ENCODE data around the gene ZBED4. TPM values are rescaled to one million over a fixed set of nuclear protein-coding genes. Genes with fewer than 3 reads are reported as not detected.

Gene ZBED4
- total RNA-seq, 1 donor from 2014 or later, result 25.2 TPM

GRCh38 chr22:49882519-49883293 is 29.1 kb downstream of the ZBED4 start:
- Mint-ChIP-seq H3K4me3 (ENCODE audit: low read depth) (no peak overlapping the region), H3K27ac (peak overlapping the region; percentile 19), H3K27me3 (ENCODE audit: low read depth) (no peaks in the 10 kb centered on the region), H3K36me3 (ENCODE audit: low read depth) (peaks cover 71% of the 10 kb centered on the region), H3K4me1 (ENCODE audit: low read depth) (peaks cover 37% of the 10 kb centered on the region), H3K9me3 (peaks cover 2% of the 10 kb centered on the region)
- DNase-seq (ENCODE audit: low spot score), result no peak
- intact Hi-C loops (cut with micrococcal nuclease), result loop anchor here (10.0 kb wide), 1 partner anchor 78 kb away; no protein-coding TSS in a partner anchor

DNA sequence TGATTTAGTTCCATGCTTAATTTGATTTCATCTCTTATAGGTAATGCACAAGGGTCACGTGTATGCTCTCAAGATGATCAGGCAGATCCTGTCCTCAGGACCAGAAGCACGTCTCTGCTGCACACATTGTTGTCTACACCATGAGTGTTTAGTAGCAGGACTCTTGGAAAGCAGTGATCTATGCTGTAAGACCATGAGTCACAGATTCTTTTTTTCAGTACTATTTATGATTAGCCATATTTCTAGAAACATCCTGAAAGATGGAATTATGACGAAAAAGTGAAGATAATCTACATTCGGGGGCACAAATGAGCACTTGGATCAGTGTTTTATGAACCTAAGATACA is 29.6 kb downstream of the ZBED4 start:
- Mint-ChIP-seq H3K36me3 (ENCODE audit: low read depth) (peaks cover 71% of the 10 kb centered on the region), H3K4me3 (ENCODE audit: low read depth) (no peak overlapping the region), H3K27ac (no peak overlapping the region), H3K27me3 (ENCODE audit: low read depth) (no peaks in the 10 kb centered on the region), H3K4me1 (ENCODE audit: low read depth) (peaks cover 33% of the 10 kb centered on the region), H3K9me3 (no peaks in the 10 kb centered on the region)
- intact Hi-C loops (cut with micrococcal nuclease), result loop anchor here (10.0 kb wide), 1 partner anchor 78 kb away; no protein-coding TSS in a partner anchor
- DNase-seq (ENCODE audit: low spot score), result no peak

- Mint-ChIP-seq H3K27ac (no peak overlapping the region), H3K4me1 (ENCODE audit: low read depth) (peaks cover 29% of the 10 kb centered on the region), H3K27me3 (ENCODE audit: low read depth) (no peaks in the 10 kb centered on the region), H3K36me3 (ENCODE audit: low read depth) (peaks cover 74% of the 10 kb centered on the region), H3K9me3 (no peaks in the 10 kb centered on the region), H3K4me3 (ENCODE audit: low read depth) (no peak overlapping the region)
- intact Hi-C loops (cut with micrococcal nuclease), result loop anchor here (10.0 kb wide), 1 partner anchor 79 kb away; no protein-coding TSS in a partner anchor
- DNase-seq (ENCODE audit: low spot score), result no peak
Measured at GRCh38 chr22:49884075-49884474, 30.4 kb downstream of the ZBED4 start.

- Mint-ChIP-seq H3K36me3 (ENCODE audit: low read depth) (peaks cover 77% of the 10 kb centered on the region), H3K4me3 (ENCODE audit: low read depth) (no peak overlapping the region), H3K4me1 (ENCODE audit: low read depth) (peaks cover 27% of the 10 kb centered on the region), H3K27ac (no peak overlapping the region), H3K27me3 (ENCODE audit: low read depth) (no peaks in the 10 kb centered on the region), H3K9me3 (no peaks in the 10 kb centered on the region)
- DNase-seq (ENCODE audit: low spot score), result no peak
- intact Hi-C loops (cut with micrococcal nuclease), result loop anchor here (10.0 kb wide), 1 partner anchor 80 kb away; no protein-coding TSS in a partner anchor
Measured at GRCh38 chr22:49884503-49885260, 31.0 kb downstream of the ZBED4 start.

- intact Hi-C loops (cut with micrococcal nuclease), result loop anchor here (10.0 kb wide), 1 partner anchor 80 kb away; no protein-coding TSS in a partner anchor
- H3K36me3 Mint-ChIP-seq (ENCODE audit: low read depth), result peaks cover 77% of the 10 kb centered on the region
Measured at GRCh38 chr22:49885281-49885680, 31.6 kb downstream of the ZBED4 start.

GRCh38 chr22:49885881-49886280 is 32.2 kb downstream of the ZBED4 start:
- intact Hi-C loops (cut with micrococcal nuclease), result loop anchor here (10.0 kb wide), 1 partner anchor 81 kb away; no protein-coding TSS in a partner anchor
- Mint-ChIP-seq H3K9me3 (no peaks in the 10 kb centered on the region), H3K4me1 (ENCODE audit: low read depth) (peaks cover 17% of the 10 kb centered on the region), H3K27ac (no peak overlapping the region), H3K36me3 (ENCODE audit: low read depth) (peaks cover 81% of the 10 kb centered on the region), H3K27me3 (ENCODE audit: low read depth) (no peaks in the 10 kb centered on the region), H3K4me3 (ENCODE audit: low read depth) (no peak overlapping the region)
- DNase-seq (ENCODE audit: low spot score), result no peak

More at GRCh38 chr22:49885281-49885680, 31.6 kb downstream of the ZBED4 start:
- H3K4me3 Mint-ChIP-seq (ENCODE audit: low read depth), result no peak overlapping the region
- DNase-seq (ENCODE audit: low spot score), result no peak
- H3K27me3 Mint-ChIP-seq (ENCODE audit: low read depth), result no peaks in the 10 kb centered on the region
- no peak overlapping the region for H3K27ac Mint-ChIP-seq
- peaks cover 21% of the 10 kb centered on the region for H3K4me1 Mint-ChIP-seq (ENCODE audit: low read depth)
- H3K9me3 Mint-ChIP-seq, result no peaks in the 10 kb centered on the region

DNA sequence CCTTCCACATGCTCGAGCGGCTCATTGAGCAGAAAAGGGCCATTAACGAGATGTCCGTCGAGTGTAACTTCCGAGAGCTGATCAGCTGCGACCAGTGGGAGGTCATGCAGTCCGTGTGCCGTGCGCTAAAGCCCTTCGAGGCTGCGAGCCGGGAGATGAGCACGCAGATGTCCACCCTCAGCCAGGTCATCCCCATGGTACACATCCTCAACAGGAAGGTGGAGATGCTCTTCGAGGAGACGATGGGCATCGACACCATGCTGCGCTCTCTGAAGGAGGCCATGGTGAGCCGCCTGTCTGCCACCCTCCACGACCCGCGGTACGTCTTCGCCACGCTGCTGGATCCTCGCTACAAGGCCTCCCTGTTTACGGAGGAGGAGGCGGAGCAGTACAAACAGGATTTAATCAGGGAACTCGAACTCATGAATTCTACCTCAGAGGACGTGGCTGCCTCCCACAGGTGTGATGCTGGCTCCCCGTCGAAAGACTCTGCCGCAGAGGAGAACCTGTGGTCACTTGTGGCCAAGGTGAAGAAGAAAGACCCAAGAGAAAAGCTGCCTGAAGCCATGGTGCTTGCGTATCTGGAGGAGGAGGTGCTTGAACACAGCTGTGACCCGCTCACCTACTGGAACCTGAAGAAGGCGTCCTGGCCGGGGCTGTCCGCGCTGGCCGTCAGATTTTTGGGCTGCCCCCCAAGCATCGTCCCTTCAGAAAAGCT is 32.9 kb downstream of the ZBED4 start:
- peaks cover 14% of the 10 kb centered on the region for H3K4me1 Mint-ChIP-seq (ENCODE audit: low read depth)
- no peaks in the 10 kb centered on the region for H3K9me3 Mint-ChIP-seq
- H3K36me3 Mint-ChIP-seq (ENCODE audit: low read depth), result peaks cover 85% of the 10 kb centered on the region
- no peak overlapping the region for H3K27ac Mint-ChIP-seq
- intact Hi-C loops (cut with micrococcal nuclease), result loop anchor here (10.0 kb wide), 1 partner anchor 82 kb away; no protein-coding TSS in a partner anchor
- no peak overlapping the region for H3K4me3 Mint-ChIP-seq (ENCODE audit: low read depth)
- no peaks in the 10 kb centered on the region for H3K27me3 Mint-ChIP-seq (ENCODE audit: low read depth)
- DNase-seq (ENCODE audit: low spot score), result no peak

- Mint-ChIP-seq H3K4me3 (ENCODE audit: low read depth) (no peak overlapping the region), H3K27ac (no peak overlapping the region), H3K4me1 (ENCODE audit: low read depth) (peaks cover 9% of the 10 kb centered on the region), H3K36me3 (ENCODE audit: low read depth) (peaks cover 86% of the 10 kb centered on the region), H3K9me3 (no peaks in the 10 kb centered on the region), H3K27me3 (ENCODE audit: low read depth) (no peaks in the 10 kb centered on the region)
- intact Hi-C loops (cut with micrococcal nuclease), result loop anchor here (10.0 kb wide), 1 partner anchor 82 kb away; no protein-coding TSS in a partner anchor
- no peak for DNase-seq (ENCODE audit: low spot score)
Measured at GRCh38 chr22:49887064-49887451, 33.4 kb downstream of the ZBED4 start.

DNA sequence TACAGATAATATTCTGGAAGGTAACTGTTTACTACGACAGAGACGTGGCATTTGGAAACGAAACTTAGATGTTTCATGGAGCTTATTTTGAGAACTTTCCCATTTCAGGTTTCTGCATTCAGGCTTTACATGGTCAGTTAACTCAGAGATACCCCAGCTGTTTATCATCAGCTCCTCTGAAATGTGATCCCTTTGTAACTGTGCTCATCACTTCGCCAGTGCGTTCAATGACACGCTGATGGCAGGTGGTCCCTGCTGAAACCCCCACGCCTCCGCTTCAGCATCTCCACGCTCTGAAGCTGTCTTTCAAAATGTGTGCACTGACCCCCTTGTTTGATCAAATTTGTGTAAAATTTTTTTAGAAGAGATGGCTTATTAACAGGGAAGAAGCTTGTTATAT is 34.1 kb downstream of the ZBED4 start:
- Mint-ChIP-seq H3K4me1 (ENCODE audit: low read depth) (peaks cover 5% of the 10 kb centered on the region), H3K9me3 (no peaks in the 10 kb centered on the region)
- intact Hi-C loops (cut with micrococcal nuclease), result loop anchor here (10.0 kb wide), 1 partner anchor 83 kb away; no protein-coding TSS in a partner anchor

DNA sequence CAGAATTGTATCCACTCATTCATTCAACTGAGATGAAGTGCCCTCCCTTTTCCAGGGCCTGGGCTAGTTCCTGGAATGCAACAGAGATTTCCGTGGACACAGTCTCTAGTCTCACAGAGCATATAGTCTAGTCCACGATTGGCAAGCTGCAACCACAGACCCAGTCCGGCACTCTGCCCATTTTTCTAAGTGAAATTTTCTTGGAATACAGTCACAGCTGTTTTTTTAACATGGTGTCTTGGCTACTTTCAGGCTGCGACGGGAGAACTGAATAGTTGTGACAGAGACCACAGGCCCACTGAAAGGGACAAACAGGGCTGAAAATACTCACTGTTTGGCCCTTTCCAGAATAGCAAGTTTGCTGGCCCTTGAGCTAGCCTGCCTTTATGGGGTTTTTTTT is 35.4 kb downstream of the ZBED4 start:
- Mint-ChIP-seq H3K27ac (no peak overlapping the region), H3K4me1 (ENCODE audit: low read depth) (no peaks in the 10 kb centered on the region), H3K27me3 (ENCODE audit: low read depth) (no peaks in the 10 kb centered on the region), H3K4me3 (ENCODE audit: low read depth) (no peak overlapping the region), H3K36me3 (ENCODE audit: low read depth) (peaks cover 89% of the 10 kb centered on the region), H3K9me3 (no peaks in the 10 kb centered on the region)
- DNase-seq (ENCODE audit: low spot score), result no peak
- intact Hi-C loops (cut with micrococcal nuclease), result loop anchor here (10.0 kb wide), 1 partner anchor 84 kb away; no protein-coding TSS in a partner anchor

More for the DNA sequence above, 34.1 kb downstream of the ZBED4 start:
- DNase-seq (ENCODE audit: low spot score), result no peak
- no peak overlapping the region for H3K4me3 Mint-ChIP-seq (ENCODE audit: low read depth)
- H3K27me3 Mint-ChIP-seq (ENCODE audit: low read depth), result no peaks in the 10 kb centered on the region
- no peak overlapping the region for H3K27ac Mint-ChIP-seq
- peaks cover 89% of the 10 kb centered on the region for H3K36me3 Mint-ChIP-seq (ENCODE audit: low read depth)

- H3K4me1 Mint-ChIP-seq (ENCODE audit: low read depth), result no peaks in the 10 kb centered on the region
- intact Hi-C loops (cut with micrococcal nuclease), result no loop called here
- H3K36me3 Mint-ChIP-seq (ENCODE audit: low read depth), result peaks cover 72% of the 10 kb centered on the region
- H3K27ac Mint-ChIP-seq, result no peak overlapping the region
- DNase-seq (ENCODE audit: low spot score), result no peak
- no peak overlapping the region for H3K4me3 Mint-ChIP-seq (ENCODE audit: low read depth)
- no peaks in the 10 kb centered on the region for H3K9me3 Mint-ChIP-seq
- no peaks in the 10 kb centered on the region for H3K27me3 Mint-ChIP-seq (ENCODE audit: low read depth)
Measured at GRCh38 chr22:49892226-49892899, 38.7 kb downstream of the ZBED4 start.

DNA sequence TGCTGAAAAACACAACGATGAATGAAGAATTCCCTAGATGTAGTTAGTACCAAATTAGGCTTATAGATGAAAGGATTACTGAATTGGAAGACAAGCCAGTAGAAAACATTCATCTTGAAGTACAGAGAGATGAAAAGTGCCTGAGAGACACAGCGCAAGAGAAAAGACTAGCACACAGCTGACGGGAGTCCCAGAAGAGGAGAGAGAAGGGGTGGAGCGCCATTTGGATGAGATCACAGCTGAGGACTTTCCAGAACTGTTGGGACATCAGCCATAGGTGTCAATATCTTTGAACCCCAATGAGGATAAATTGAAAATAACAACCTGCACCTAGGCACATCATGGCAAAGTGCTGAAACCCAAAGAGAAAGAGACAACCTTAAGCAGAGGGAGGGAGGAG is 39.4 kb downstream of the ZBED4 start:
- intact Hi-C loops (cut with micrococcal nuclease), result no loop called here
- no peak for DNase-seq (ENCODE audit: low spot score)
- no peaks in the 10 kb centered on the region for H3K9me3 Mint-ChIP-seq
- H3K4me3 Mint-ChIP-seq (ENCODE audit: low read depth), result no peak overlapping the region
- peaks cover 72% of the 10 kb centered on the region for H3K36me3 Mint-ChIP-seq (ENCODE audit: low read depth)
- no peaks in the 10 kb centered on the region for H3K27me3 Mint-ChIP-seq (ENCODE audit: low read depth)
- H3K4me1 Mint-ChIP-seq (ENCODE audit: low read depth), result no peaks in the 10 kb centered on the region
- no peak overlapping the region for H3K27ac Mint-ChIP-seq
